DOHH2 (cell line): ENCODE data around the gene NPAS2.

Experiments used
- H3F3A ChIP-seq: fragments of 200-600 bp; sonication (generic), shearing (Covaris generic); 2 replicates; pipeline ENCODE4 v1.6.0; 2016; ENCODE audit warnings: antibody characterized with exemption, mild to moderate bottlenecking; ENCODE audit not compliant: control insufficient read depth, insufficient read depth
- H3K27ac ChIP-seq: fragments of 200-600 bp; sonication (generic); 2 replicates; pipeline ENCODE4 v1.5.1; 2014; ENCODE audit warnings: low read depth, mild to moderate bottlenecking, low read length, moderate library complexity
- H3K27me3 ChIP-seq: fragments of 200-600 bp; sonication (generic); 2 replicates; pipeline ENCODE4 v1.6.1; 2014; ENCODE audit warnings: mild to moderate bottlenecking, low read length, mixed read lengths; ENCODE audit not compliant: control insufficient read depth
- H3K36me3 ChIP-seq: fragments of 200-600 bp; sonication (generic); 2 replicates; pipeline ENCODE4 v1.6.1; 2014; ENCODE audit warnings: mild to moderate bottlenecking, low read length, moderate library complexity, mixed read lengths; ENCODE audit not compliant: control insufficient read depth
- H3K4me1 ChIP-seq: fragments of 200-600 bp; sonication (generic); 2 replicates; pipeline ENCODE4 v1.6.1; 2014; ENCODE audit warnings: mild to moderate bottlenecking, low read length, mixed read lengths; ENCODE audit not compliant: control insufficient read depth
- H3K4me2 ChIP-seq: fragments of 200-600 bp; sonication (generic); 2 replicates; pipeline ENCODE4 v1.6.0; 2014; ENCODE audit warnings: mild to moderate bottlenecking, low read length, moderate library complexity
- H3K4me3 ChIP-seq: fragments of 200-600 bp; sonication (generic); 2 replicates; pipeline ENCODE4 v1.5.1; 2014; ENCODE audit warnings: mild to moderate bottlenecking, low read length, mixed read lengths
- H3K79me2 ChIP-seq: fragments of 200-600 bp; sonication (generic); 2 replicates; pipeline ENCODE4 v1.6.1; 2014; ENCODE audit warnings: mild to moderate bottlenecking, low read length, mixed read lengths; ENCODE audit not compliant: control insufficient read depth
- H3K9me2 ChIP-seq: fragments of 200-600 bp; sonication (generic); replicated peaks from 2 replicates; pipeline ENCODE4 v1.6.1; 2014; ENCODE audit warnings: mild to moderate bottlenecking, low read length, mixed read lengths; ENCODE audit not compliant: control insufficient read depth
- H3K9me3 ChIP-seq: fragments of 200-600 bp; sonication (generic); 2 replicates; pipeline ENCODE4 v1.6.1; 2014; ENCODE audit warnings: antibody characterized with exemption, low read length, mixed read lengths; ENCODE audit not compliant: control insufficient read depth, insufficient read depth
- H4K20me1 ChIP-seq: fragments of 200-600 bp; sonication (generic); 2 replicates; pipeline ENCODE4 v1.6.0; 2014; ENCODE audit warnings: low read depth, mild to moderate bottlenecking, antibody characterized with exemption, low read length, moderate library complexity; ENCODE audit not compliant: control insufficient read depth, insufficient read depth
- EZH2phosphoT487 ChIP-seq: fragments of 200-600 bp; sonication (generic); IDR thresholded peaks from 2 replicates; pipeline ENCODE4 v1.6.1; 2017; ENCODE audit warnings: borderline replicate concordance, mild to moderate bottlenecking, antibody characterized with exemption, low read length, moderate library complexity, mixed read lengths
- TF ChIP-seq, protein P1 (sequence below): fragments of 200-600 bp; sonication (generic); IDR thresholded peaks from one replicate; pipeline ENCODE4 v1.5.1; 2014; ENCODE audit warnings: antibody characterized with exemption, mild to moderate bottlenecking, low read depth, low read length; ENCODE audit not compliant: poor library complexity, severe bottlenecking

The NPAS2 gene

DNA sequence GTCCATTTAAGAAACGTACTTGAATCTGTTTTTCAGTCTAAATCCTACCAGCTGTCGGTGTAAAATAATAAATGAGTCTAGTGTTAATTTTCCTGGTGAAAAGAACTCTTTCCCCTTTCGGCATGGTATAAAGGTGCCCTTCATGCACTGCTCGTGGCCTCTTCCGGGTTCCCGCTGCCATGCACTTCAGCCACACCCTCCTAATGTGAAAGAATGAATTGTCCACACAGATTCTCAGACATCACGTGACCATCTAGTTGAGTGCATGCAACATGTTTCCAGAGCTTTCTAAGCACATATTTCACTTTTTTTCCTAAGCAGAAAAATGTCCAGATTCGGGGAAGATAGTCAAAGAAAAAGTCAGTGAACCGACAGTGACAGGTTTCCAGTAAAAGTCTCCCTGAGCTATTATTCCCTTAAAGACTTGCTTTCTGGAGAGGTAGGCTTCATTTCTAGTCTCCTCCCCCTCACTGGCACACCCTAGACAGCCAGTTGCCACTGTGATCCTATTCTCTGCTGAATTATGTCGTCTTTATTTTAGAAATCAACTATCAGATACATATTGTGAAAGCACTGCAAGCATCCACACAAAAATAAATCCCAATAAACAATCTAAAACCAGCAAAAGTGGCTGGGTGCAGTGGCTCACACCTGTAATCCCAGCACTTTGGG lies 116.3 kb downstream of the NPAS2 start:
- no peaks in the 10 kb centered on the region for H3K9me3 ChIP-seq
- H3K4me1 ChIP-seq: no peaks in the 10 kb centered on the region
- no peaks in the 10 kb centered on the region for H3K79me2 ChIP-seq
- no peak overlapping the region for H3K27ac ChIP-seq
- H3K9me2 ChIP-seq: no peaks in the 10 kb centered on the region
- H4K20me1 ChIP-seq: no peaks in the 10 kb centered on the region
- TF ChIP-seq, protein P1, sequence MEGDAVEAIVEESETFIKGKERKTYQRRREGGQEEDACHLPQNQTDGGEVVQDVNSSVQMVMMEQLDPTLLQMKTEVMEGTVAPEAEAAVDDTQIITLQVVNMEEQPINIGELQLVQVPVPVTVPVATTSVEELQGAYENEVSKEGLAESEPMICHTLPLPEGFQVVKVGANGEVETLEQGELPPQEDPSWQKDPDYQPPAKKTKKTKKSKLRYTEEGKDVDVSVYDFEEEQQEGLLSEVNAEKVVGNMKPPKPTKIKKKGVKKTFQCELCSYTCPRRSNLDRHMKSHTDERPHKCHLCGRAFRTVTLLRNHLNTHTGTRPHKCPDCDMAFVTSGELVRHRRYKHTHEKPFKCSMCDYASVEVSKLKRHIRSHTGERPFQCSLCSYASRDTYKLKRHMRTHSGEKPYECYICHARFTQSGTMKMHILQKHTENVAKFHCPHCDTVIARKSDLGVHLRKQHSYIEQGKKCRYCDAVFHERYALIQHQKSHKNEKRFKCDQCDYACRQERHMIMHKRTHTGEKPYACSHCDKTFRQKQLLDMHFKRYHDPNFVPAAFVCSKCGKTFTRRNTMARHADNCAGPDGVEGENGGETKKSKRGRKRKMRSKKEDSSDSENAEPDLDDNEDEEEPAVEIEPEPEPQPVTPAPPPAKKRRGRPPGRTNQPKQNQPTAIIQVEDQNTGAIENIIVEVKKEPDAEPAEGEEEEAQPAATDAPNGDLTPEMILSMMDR: no peak
- no peak for TF ChIP-seq EZH2phosphoT487
- H3K27me3 ChIP-seq: 0 out of 2 replicates have a peak, but pooled peaks cover 3% of the 10 kb centered on the region
- no peak overlapping the region for H3K4me2 ChIP-seq
- H3F3A ChIP-seq: no peaks in the 10 kb centered on the region
- no peaks in the 10 kb centered on the region for H3K36me3 ChIP-seq
- no peak overlapping the region for H3K4me3 ChIP-seq

DNA sequence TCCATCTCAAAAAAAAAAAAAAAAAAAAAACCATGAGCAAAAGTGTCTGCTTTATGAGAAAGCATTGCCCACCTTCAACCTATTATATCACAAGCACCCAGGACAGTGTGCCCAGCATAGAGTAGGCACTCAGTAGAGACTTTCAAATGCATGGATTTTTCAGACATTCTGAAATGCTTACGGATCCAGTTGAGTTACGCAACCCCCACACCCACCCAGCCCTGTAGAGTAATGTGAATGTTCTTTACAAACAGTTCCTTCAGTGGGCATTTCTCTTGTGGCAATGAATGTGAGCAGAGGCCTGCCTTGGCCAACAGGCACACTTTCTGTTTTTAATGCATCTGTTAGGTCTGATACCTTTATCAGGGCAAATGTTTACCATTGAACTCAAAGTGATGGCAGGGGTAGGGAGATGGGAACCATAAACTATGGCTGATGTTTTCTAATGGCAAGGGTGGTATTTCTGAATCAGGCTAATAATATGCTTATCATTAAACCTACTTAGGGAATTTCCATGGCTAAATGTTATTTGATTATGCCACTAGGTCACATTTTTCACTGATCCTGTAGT lies 117.1 kb downstream of the NPAS2 start:
- no peak overlapping the region for H3K4me3 ChIP-seq
- no peaks in the 10 kb centered on the region for H3K36me3 ChIP-seq
- H3K27ac ChIP-seq: no peak overlapping the region
- no peaks in the 10 kb centered on the region for H4K20me1 ChIP-seq
- no peaks in the 10 kb centered on the region for H3F3A ChIP-seq
- no peak for TF ChIP-seq EZH2phosphoT487
- TF ChIP-seq, protein P1: no peak
- no peaks in the 10 kb centered on the region for H3K9me3 ChIP-seq
- 0 out of 2 replicates have a peak, but pooled peaks cover 3% of the 10 kb centered on the region for H3K27me3 ChIP-seq
- no peaks in the 10 kb centered on the region for H3K9me2 ChIP-seq
- H3K79me2 ChIP-seq: no peaks in the 10 kb centered on the region
- H3K4me2 ChIP-seq: no peak overlapping the region
- H3K4me1 ChIP-seq: no peaks in the 10 kb centered on the region

DNA sequence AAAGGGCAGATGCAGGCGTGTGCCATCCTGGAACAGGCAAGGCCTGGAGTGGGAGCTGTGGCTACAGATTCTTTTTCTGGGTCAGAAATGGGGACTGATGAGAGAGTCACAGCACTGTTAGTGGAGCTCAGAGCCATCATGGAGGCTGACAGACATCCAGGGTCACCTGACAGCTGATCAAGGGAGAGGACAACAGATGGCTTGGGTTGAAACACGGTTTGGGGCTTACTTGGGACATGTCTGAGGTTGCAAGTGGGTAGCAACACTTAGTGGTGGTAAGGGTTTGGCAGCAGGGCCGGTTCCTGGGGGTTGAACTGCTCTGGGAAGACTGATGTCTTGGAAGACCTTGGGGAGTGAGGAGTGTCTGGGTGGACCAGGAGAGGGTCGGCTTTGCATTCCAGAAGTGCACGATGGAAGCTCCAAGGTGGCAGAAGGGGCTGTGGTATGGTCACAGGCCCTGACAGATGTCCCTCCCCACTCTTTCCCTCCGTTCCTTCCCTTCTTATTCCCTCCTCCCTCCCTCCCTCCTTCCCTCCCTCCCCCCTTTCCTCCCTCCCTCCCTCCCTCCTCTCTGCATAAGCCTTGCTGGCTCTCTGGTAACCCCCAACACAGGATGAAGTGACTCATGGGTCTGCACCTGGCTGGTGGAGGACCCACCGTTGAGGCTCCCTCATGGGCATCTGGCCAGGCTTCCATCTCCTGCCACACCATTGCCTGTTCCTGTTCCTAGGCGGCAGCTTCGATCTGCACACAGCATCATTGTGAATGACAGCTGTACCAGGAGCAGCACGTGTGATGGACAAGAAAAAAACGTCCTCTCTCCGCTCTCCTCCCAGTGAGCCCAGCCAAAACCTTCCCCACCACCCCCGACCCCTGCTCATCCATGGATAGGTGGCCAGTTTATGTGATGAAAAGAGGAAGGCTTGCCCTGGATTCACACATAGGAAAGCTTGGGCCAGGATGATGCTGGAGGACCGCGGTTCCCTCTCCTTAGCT lies 118.4 kb downstream of the NPAS2 start:
- no peak overlapping the region for H3K27ac ChIP-seq
- no peak overlapping the region for H3K4me3 ChIP-seq
- 0 out of 2 replicates have a peak, but pooled peaks cover 3% of the 10 kb centered on the region for H3K27me3 ChIP-seq
- H3F3A ChIP-seq: no peaks in the 10 kb centered on the region
- TF ChIP-seq, protein P1: no peak
- TF ChIP-seq EZH2phosphoT487: no peak
- H3K79me2 ChIP-seq: no peaks in the 10 kb centered on the region
- H3K36me3 ChIP-seq: no peaks in the 10 kb centered on the region
- no peaks in the 10 kb centered on the region for H3K9me3 ChIP-seq
- H3K9me2 ChIP-seq: no peaks in the 10 kb centered on the region
- no peaks in the 10 kb centered on the region for H3K4me1 ChIP-seq
- no peak overlapping the region for H3K4me2 ChIP-seq
- H4K20me1 ChIP-seq: no peaks in the 10 kb centered on the region
